GM12878 (cell line): ENCODE measurements around the gene GIPC1. TPM values are rescaled to one million over a fixed set of nuclear protein-coding genes. Genes with fewer than 3 reads are reported as not detected.

Experiments
- ATAC-seq: fragments of 200-7000 bp; cut with Tn5 transposase; 3 replicates; pipeline ENCODE4 v1.9.1; 2020; ENCODE audit warnings: mild to moderate bottlenecking, moderate library complexity
- BruUV-seq: library from RNA; stranded (reverse); fragments of 400-500 nt; replicated peaks from 2 replicates; lab custom pipeline; 2021; lab: Mats Ljungman, UMichigan
- CTCF ChIA-PET: fragments of 300-600 bp; sonication (Branson Sonifier 250); formaldehyde crosslinking; extraction: SDS; loops from one replicate; lab custom pipeline; 2021; ENCODE audit warnings: inconsistent platforms; lab: Yijun Ruan, JAX
- POLR2A ChIA-PET: fragments of 350-600 bp; formaldehyde crosslinking; extraction: SDS; loops from one replicate; lab custom pipeline; 2021; ENCODE audit warnings: inconsistent platforms; lab: Charles Lee
- RAD21 ChIA-PET: fragments of 300-600 bp; sonication (Branson Sonifier 250); formaldehyde crosslinking; loops from one replicate; lab custom pipeline; 2023; ENCODE audit warnings: antibody characterized with exemption; ENCODE audit not compliant: unreplicated experiment; lab: Charles Lee
- SMC1A ChIA-PET: fragments of 300-600 bp; sonication (Branson Sonifier 250); formaldehyde crosslinking; loops from one replicate; lab custom pipeline; 2023; ENCODE audit not compliant: unreplicated experiment, uncharacterized antibody; lab: Charles Lee
- DNase-seq: peaks from one replicate; pipeline ENCODE4 v3.0.0-alpha.2; 2011; ENCODE audit warnings: low read depth, low spot score
- FAIRE-seq: peaks from 3 replicates; lab custom pipeline; 2011; peaks lifted over from hg19 to GRCh38; lab: Jason Lieb, UNC
- H2AFZ ChIP-seq: 2 replicates; pipeline ENCODE4 v1.6.0; 2011; ENCODE audit warnings: low read depth, low read length, control low read depth; ENCODE audit not compliant: control insufficient read depth
- H3K27ac ChIP-seq: 2 replicates; pipeline ENCODE4 v1.5.1; 2011; ENCODE audit warnings: control low read depth; ENCODE audit not compliant: control insufficient read depth, insufficient read depth
- H3K27me3 ChIP-seq, 2 experiments: replicated peaks in 1 of 2; 2 replicates each; pipeline versions ENCODE4 v1.6.0 to v1.6.1; 2011; ENCODE audit warnings: low read length in 1 of 2; ENCODE audit not compliant: control insufficient read depth in 2 of 2, insufficient read depth in 2 of 2
- H3K36me3 ChIP-seq, 2 experiments: 2 replicates each; pipeline ENCODE4 v1.5.1; 2011; ENCODE audit warnings: low read length in 1 of 2; ENCODE audit not compliant: control insufficient read depth in 2 of 2, insufficient read depth in 2 of 2
- H3K4me1 ChIP-seq: 2 replicates; pipeline ENCODE4 v1.6.1; 2011; ENCODE audit warnings: mild to moderate bottlenecking, low read length, moderate library complexity, mixed read lengths; ENCODE audit not compliant: control insufficient read depth, insufficient read depth
- H3K4me2 ChIP-seq: 2 replicates; pipeline ENCODE4 v1.6.0; 2011; ENCODE audit warnings: control low read depth; ENCODE audit not compliant: control insufficient read depth, insufficient read depth
- H3K4me3 ChIP-seq: fragments of 200-600 bp; sonication (generic); 2 replicates; pipeline ENCODE4 v1.5.1; 2016
- H3K79me2 ChIP-seq: 2 replicates; pipeline ENCODE4 v1.6.0; 2011; ENCODE audit warnings: low read length; ENCODE audit not compliant: control insufficient read depth, insufficient read depth
- H3K9ac ChIP-seq: 2 replicates; pipeline ENCODE4 v1.8.0; 2011; ENCODE audit warnings: low read length, control low read depth, mixed read lengths; ENCODE audit not compliant: control insufficient read depth, insufficient read depth
- H3K9me3 ChIP-seq: replicated peaks from 3 replicates; pipeline ENCODE4 v1.5.1; 2011; ENCODE audit warnings: mild to moderate bottlenecking, low read length; ENCODE audit not compliant: control insufficient read depth, insufficient read depth
- H4K20me1 ChIP-seq: 2 replicates; pipeline ENCODE4 v1.6.0; 2011; ENCODE audit not compliant: control insufficient read depth, insufficient read depth
- FOXK2 ChIP-seq: fragments of 450-650 bp; IDR thresholded peaks from 2 replicates; pipeline ENCODE4 v1.6.1; 2017; ENCODE audit warnings: mild to moderate bottlenecking, moderate library complexity
- ZNF592 ChIP-seq: fragments of 450-650 bp; IDR thresholded peaks from 2 replicates; pipeline ENCODE4 v1.6.1; 2017; ENCODE audit warnings: mild to moderate bottlenecking, moderate library complexity
- WGBS: methylation state at CpG from one replicate; pipeline ENCODE4 v1.1.6; 2016; ENCODE audit warnings: low lambda C conversion rate; ENCODE audit not compliant: insufficient replicate concordance, insufficient coverage; ENCODE audit errors: missing lambda C conversion rate; 5-methylcytosine and 5-hydroxymethylcytosine counted together
- in situ Hi-C: fragments of 300-500 bp; cut with MboI; formaldehyde crosslinking; loops from 9 replicates; pipeline ENCODE4 v1.14.3; 2018; ENCODE audit warnings: mixed read lengths
- intact Hi-C: fragments of 100-400 bp; cut with micrococcal nuclease; formaldehyde crosslinking; loops from one replicate; pipeline ENCODE4 v1.14.2; 2022; ENCODE audit not compliant: unreplicated experiment
- polyA plus RNA-seq, 11 experiments: library from polyadenylated mRNA; depleted of rRNA in 4 of 11; unstranded in 6 of 11; stranded (reverse) in 5 of 11; fragments of >200 nt; fragmentation: Nextera tagmentation in 4 of 11; fragmentation: Illumina TruSeq in 1 of 11; extraction: Ambion mirVana in 4 of 11; extraction: Trizol in 1 of 11; gene quantifications; 1 replicate in 1 of 11; 2 replicates in 10 of 11; pipeline versions ENCODE4 v1.2.1 to v1.2.3, GENCODE V29; 2011 to 2016; ENCODE audit warnings: inconsistent platforms in 2 of 11, missing spikeins in 2 of 11, low read depth in 1 of 11
- total RNA-seq, 4 experiments: library from RNA; depleted of rRNA in 3 of 4; stranded (reverse); fragments of >200 nt in 3 of 4; fragmentation: Illumina TruSeq in 1 of 4; extraction: Trizol in 1 of 4; gene quantifications; 2 replicates each; pipeline versions ENCODE4 v1.2.1 to v1.2.3, GENCODE V29; 2013 to 2021

GIPC1 gene
- total and polyA plus RNA-seq, 10 of the 15 experiments (the other 5 are each of a cell fraction or from before 2014, with no cell fraction given): 0.47 to 24.1 (median 13.6) TPM

GRCh38 chr19:14435320-14436050, 60.4 kb downstream of the GIPC1 start:
- Histone ChIP-seq H3K27ac (no peak overlapping the region), H3K9ac (no peak overlapping the region), H3K4me2 (no peak overlapping the region), H3K79me2 (peaks cover 29% of the 10 kb centered on the region), H3K36me3 (no peaks in the 10 kb centered on the region), H4K20me1 (no peaks in the 10 kb centered on the region), H3K27me3 (no peaks in the 10 kb centered on the region), H3K4me1 (peaks cover 30% of the 10 kb centered on the region), H2AFZ (no peak overlapping the region), H3K4me3 (no peak overlapping the region), H3K9me3 (no peaks in the 10 kb centered on the region)
- POLR2A ChIA-PET: interaction anchor here (0.5 kb wide), 1 partner anchor 15 kb away, joined by 4 read pairs; no protein-coding TSS in a partner anchor
- SMC1A ChIA-PET: no interaction called here
- 90% methylated on average over 16 of the region's 17 CpGs for WGBS
- intact Hi-C loops (no loop called here), in situ Hi-C loops (no loop called here)
- BruUV-seq: no TSS peak
- CTCF ChIA-PET: interaction anchor here (0.6 kb wide), 1 partner anchor 69 kb away, joined by 3 read pairs; no protein-coding TSS in a partner anchor
- RAD21 ChIA-PET: no interaction called here
- ATAC-seq (no peak), DNase-seq (no peak), FAIRE-seq (no peak)
- no peak for TF ChIP-seq FOXK2
- no peak for TF ChIP-seq ZNF592
